ENCODE data around the gene FOXD4L3.
"Not testable (repeated sequence)": the region's sequence is repeated elsewhere in the genome, so short reads cannot be mapped to it uniquely, and the experiment has no call there.

GRCh38 chr9:68338000-68338399 lies 35.3 kb downstream of the FOXD4L3 start:
- not testable (repeated sequence) for TF ChIP-seq CTCF (IDR thresholded peaks at IDR 0.05); EZH2 (IDR thresholded peaks at IDR 0.05; ENCODE audit: borderline replicate concordance, insufficient read depth, low read depth, low read length, poor library complexity, severe bottlenecking)
